ENCODE results near the gene KIF5A. TPM values are rescaled to one million over a fixed set of nuclear protein-coding genes. Genes with fewer than 3 reads are reported as not detected.

The KIF5A gene
- total RNA-seq, 1 donor from 2014 or later, result 2.5 TPM

GRCh38 chr12:57626111-57626920 lies 76.5 kb downstream of the KIF5A start:
- peaks cover 95% of the 10 kb centered on the region for H3K27me3 Mint-ChIP-seq
- peak; percentile 8 for DNase-seq (ENCODE audit: low spot score, unreplicated experiment)
- no peak overlapping the region for H3K4me3 Mint-ChIP-seq (ENCODE audit: low read depth)
- H3K27ac Mint-ChIP-seq, result no peak overlapping the region
- no peaks in the 10 kb centered on the region for H3K36me3 Mint-ChIP-seq (ENCODE audit: insufficient read depth)
- no peaks in the 10 kb centered on the region for H3K9me3 Mint-ChIP-seq (ENCODE audit: low read depth)
- peaks cover 5% of the 10 kb centered on the region for H3K4me1 Mint-ChIP-seq (ENCODE audit: low read depth)
- no peak for TF ChIP-seq CTCF (IDR thresholded peaks at IDR 0.05; ENCODE audit: unreplicated experiment)

- H3K4me1 Mint-ChIP-seq (ENCODE audit: low read depth), result peaks cover 2% of the 10 kb centered on the region
- H3K27ac Mint-ChIP-seq, result no peak overlapping the region
- H3K27me3 Mint-ChIP-seq, result peaks cover 93% of the 10 kb centered on the region
- H3K4me3 Mint-ChIP-seq (ENCODE audit: low read depth), result no peak overlapping the region
- no peaks in the 10 kb centered on the region for H3K36me3 Mint-ChIP-seq (ENCODE audit: insufficient read depth)
- peak; percentile 4 for DNase-seq (ENCODE audit: low spot score, unreplicated experiment)
- H3K9me3 Mint-ChIP-seq (ENCODE audit: low read depth), result no peaks in the 10 kb centered on the region
- no peak for TF ChIP-seq CTCF (IDR thresholded peaks at IDR 0.05; ENCODE audit: unreplicated experiment)
Measured at GRCh38 chr12:57626921-57627445, 77.1 kb downstream of the KIF5A start.

- Mint-ChIP-seq H3K27ac (no peak overlapping the region), H3K9me3 (ENCODE audit: low read depth) (no peaks in the 10 kb centered on the region), H3K4me3 (ENCODE audit: low read depth) (no peak overlapping the region), H3K36me3 (ENCODE audit: insufficient read depth) (no peaks in the 10 kb centered on the region), H3K27me3 (peaks cover 90% of the 10 kb centered on the region), H3K4me1 (ENCODE audit: low read depth) (no peaks in the 10 kb centered on the region)
- no peak for TF ChIP-seq CTCF (IDR thresholded peaks at IDR 0.05; ENCODE audit: unreplicated experiment)
- DNase-seq (ENCODE audit: low spot score, unreplicated experiment), result peak; percentile 11
Measured at GRCh38 chr12:57627501-57628279, 77.8 kb downstream of the KIF5A start.

GRCh38 chr12:57628280-57629191 lies 78.7 kb downstream of the KIF5A start:
- Mint-ChIP-seq H3K4me1 (ENCODE audit: low read depth) (no peaks in the 10 kb centered on the region), H3K36me3 (ENCODE audit: insufficient read depth) (no peaks in the 10 kb centered on the region), H3K9me3 (ENCODE audit: low read depth) (no peaks in the 10 kb centered on the region), H3K27me3 (peaks cover 86% of the 10 kb centered on the region), H3K4me3 (ENCODE audit: low read depth) (no peak overlapping the region), H3K27ac (no peak overlapping the region)
- DNase-seq (ENCODE audit: low spot score, unreplicated experiment), result peak; percentile 7
- TF ChIP-seq CTCF (IDR thresholded peaks at IDR 0.05; ENCODE audit: unreplicated experiment), result no peak

Measured in progenitor cell of endocrine pancreas (in vitro differentiated cells).